Keratinocyte (primary cell): ENCODE measurements around the gene XRN2. TPM values are rescaled to one million over a fixed set of nuclear protein-coding genes. Genes with fewer than 3 reads are reported as not detected.

Experiments
- DNase-seq: peaks from one replicate; pipeline ENCODE4 v3.0.0-alpha.2; 2011; ENCODE audit warnings: low read depth, missing footprints, low spot score
- FAIRE-seq: peaks from 2 replicates; lab custom pipeline; 2011; peaks lifted over from hg19 to GRCh38; lab: Jason Lieb, UNC
- H2AFZ ChIP-seq: 2 replicates; pipeline ENCODE4 v1.6.0; 2012; ENCODE audit warnings: low read length, control low read depth, inconsistent platforms; ENCODE audit not compliant: control insufficient read depth
- H3K27ac ChIP-seq: 2 replicates; pipeline ENCODE4 v1.5.1; 2011; ENCODE audit warnings: low read length; ENCODE audit not compliant: control insufficient read depth, insufficient read depth
- H3K27me3 ChIP-seq: 3 replicates; pipeline ENCODE4 v1.6.0; 2011; ENCODE audit warnings: low read length; ENCODE audit not compliant: control insufficient read depth, insufficient read depth; ENCODE audit errors: extremely low read depth
- H3K36me3 ChIP-seq, 2 experiments: 2 replicates in 1 of 2; 3 replicates in 1 of 2; pipeline ENCODE4 v1.5.1; 2011; ENCODE audit warnings: low read length in 2 of 2, mild to moderate bottlenecking in 1 of 2; ENCODE audit not compliant: control insufficient read depth in 2 of 2, insufficient read depth in 2 of 2; ENCODE audit errors: extremely low read depth in 1 of 2
- H3K4me1 ChIP-seq: 3 replicates; pipeline ENCODE4 v1.5.1; 2011; ENCODE audit warnings: low read length; ENCODE audit not compliant: control insufficient read depth, insufficient read depth; ENCODE audit errors: extremely low read depth
- H3K4me2 ChIP-seq: 3 replicates; pipeline ENCODE4 v1.6.0; 2011; ENCODE audit warnings: low read depth, low read length; ENCODE audit not compliant: control insufficient read depth, insufficient read depth; ENCODE audit errors: extremely low read depth
- H3K4me3 ChIP-seq, 3 experiments: fragments of 200-600 bp in 1 of 3; sonication (generic) in 1 of 3; 2 replicates in 2 of 3; 3 replicates in 1 of 3; pipeline ENCODE4 v1.5.1; 2011 to 2016; ENCODE audit warnings: low read length in 3 of 3, mild to moderate bottlenecking in 3 of 3, control low read depth in 2 of 3, inconsistent platforms in 1 of 3, low read depth in 1 of 3, mixed read lengths in 1 of 3, mixed run types in 1 of 3, moderate library complexity in 1 of 3; ENCODE audit not compliant: control insufficient read depth in 2 of 3, insufficient read depth in 2 of 3; ENCODE audit errors: extremely low read depth in 1 of 3
- H3K79me2 ChIP-seq: 2 replicates; pipeline ENCODE4 v1.6.0; 2012; ENCODE audit warnings: low read length; ENCODE audit not compliant: control insufficient read depth, insufficient read depth
- H3K9ac ChIP-seq: 3 replicates; pipeline ENCODE4 v1.6.0; 2011; ENCODE audit warnings: low read length; ENCODE audit not compliant: control insufficient read depth, insufficient read depth; ENCODE audit errors: extremely low read depth
- H3K9me1 ChIP-seq: 3 replicates; pipeline ENCODE4 v1.6.0; 2011; ENCODE audit warnings: low read length; ENCODE audit not compliant: control insufficient read depth, insufficient read depth; ENCODE audit errors: extremely low read depth
- H3K9me3 ChIP-seq: 2 replicates; pipeline ENCODE4 v1.5.1; 2012; ENCODE audit warnings: low read depth, low read length; ENCODE audit not compliant: control insufficient read depth
- H4K20me1 ChIP-seq: 3 replicates; pipeline ENCODE4 v1.6.0; 2011; ENCODE audit warnings: low read length; ENCODE audit not compliant: control insufficient read depth, insufficient read depth; ENCODE audit errors: extremely low read depth
- CTCF ChIP-seq, 3 experiments: IDR thresholded peaks in 1 of 3; conservative IDR thresholded peaks in 1 of 3; optimal IDR thresholded peaks in 1 of 3; 2 replicates in 2 of 3; 3 replicates in 1 of 3; pipeline versions ENCODE3 to v1.5.1; 2011; ENCODE audit warnings: low read length in 3 of 3, mild to moderate bottlenecking in 3 of 3, moderate library complexity in 2 of 3, control low read depth in 1 of 3, inconsistent platforms in 1 of 3; ENCODE audit not compliant: insufficient read depth in 2 of 3; ENCODE audit errors: extremely low read depth in 1 of 3
- EZH2 ChIP-seq: IDR thresholded peaks from one replicate; pipeline ENCODE4 v1.6.1; 2012; ENCODE audit warnings: inconsistent platforms, mild to moderate bottlenecking, low read length, moderate library complexity
- dilution Hi-C: fragments of 300-500 bp; cut with MboI; formaldehyde crosslinking; loops from one replicate; pipeline ENCODE4 v1.7.0; 2020; ENCODE audit warnings: low sequenced_read_pairs; ENCODE audit not compliant: extremely low pct_ligation_motif_present
- polyA plus RNA-seq, 5 experiments: library from polyadenylated mRNA; depleted of rRNA in 3 of 5; stranded (reverse) in 3 of 5; stranded (forward) in 1 of 5; unstranded in 1 of 5; fragments of >200 nt; gene quantifications; 1 replicate in 1 of 5; 2 replicates in 3 of 5; 3 replicates in 1 of 5; pipeline versions ENCODE4 v1.2.1 to v1.2.3, GENCODE V29; 2011 to 2012; ENCODE audit warnings: missing spikeins in 2 of 5, low read depth in 1 of 5, low replicate concordance in 1 of 5

The XRN2 gene
- polyA plus RNA-seq, 1 donor (not counting 4 experiments of a cell fraction or from before 2014, with no cell fraction given) = 85.8 TPM

DNA sequence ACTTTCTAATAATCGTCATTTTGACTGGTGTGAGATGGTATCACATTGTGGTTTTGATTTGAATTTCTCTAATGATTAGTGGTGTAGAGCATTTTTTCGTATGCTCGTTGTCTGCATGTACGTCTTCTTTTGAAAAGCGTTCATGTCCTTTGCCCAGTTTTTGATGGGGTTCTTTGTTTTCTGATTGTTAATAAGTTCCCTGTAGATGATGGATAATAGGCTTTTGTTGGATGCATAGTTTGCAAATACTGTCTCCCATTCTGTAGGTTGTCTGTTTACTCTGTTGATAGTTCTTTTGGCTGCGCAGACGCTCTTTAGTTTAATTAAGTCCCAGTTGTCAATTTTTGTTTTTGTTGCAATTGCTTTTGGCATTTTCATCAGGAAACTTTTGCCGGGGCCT, 32.3 kb upstream of the XRN2 start:
- H3K9me3 ChIP-seq = peaks cover 2% of the 10 kb centered on the region
- no peak overlapping the region for H3K4me2 ChIP-seq
- no peaks in the 10 kb centered on the region for H3K79me2 ChIP-seq
- TF ChIP-seq CTCF (optimal IDR thresholded peaks at IDR 0.05 in 1 of 3, IDR thresholded peaks at IDR 0.05 in 1 of 3, conservative IDR thresholded peaks at IDR 0.05 in 1 of 3; ENCODE audit: extremely low read depth in 1 of 3, insufficient read depth in 2 of 3, low read length in 3 of 3) (no peak), EZH2 (no peak)
- no peaks in the 10 kb centered on the region for H4K20me1 ChIP-seq
- FAIRE-seq = no peak
- H3K4me3 ChIP-seq = no peak overlapping the region
- no peak overlapping the region for H3K9ac ChIP-seq
- no peak overlapping the region for H3K27ac ChIP-seq
- H3K9me1 ChIP-seq = no peaks in the 10 kb centered on the region
- DNase-seq = no peak
- peaks cover 3% of the 10 kb centered on the region for H3K27me3 ChIP-seq
- no peaks in the 10 kb centered on the region for H3K36me3 ChIP-seq
- dilution Hi-C loops = no loop called here
- no peaks in the 10 kb centered on the region for H3K4me1 ChIP-seq
- H2AFZ ChIP-seq = no peak overlapping the region

DNA sequence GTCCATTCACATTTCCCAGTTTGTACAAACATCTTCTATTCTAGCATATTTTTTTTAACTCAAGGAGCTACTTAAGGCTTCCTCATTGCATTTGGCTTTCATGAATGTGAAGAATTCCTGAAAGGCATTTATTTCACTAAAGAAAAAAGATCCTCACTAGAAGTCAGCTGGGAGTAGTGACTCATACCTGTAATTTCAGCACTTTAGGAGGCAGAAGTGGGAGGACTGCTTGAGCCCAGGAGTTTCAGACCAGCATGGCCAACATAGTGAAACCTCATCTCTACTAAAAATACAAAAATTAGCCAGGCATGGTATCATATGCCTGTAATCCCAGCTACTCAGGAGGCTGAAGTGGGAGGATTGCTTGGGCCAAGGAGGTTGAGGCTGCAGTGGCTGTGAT, 30.9 kb upstream of the XRN2 start:
- Histone ChIP-seq H3K79me2 (no peaks in the 10 kb centered on the region), H3K27me3 (no peaks in the 10 kb centered on the region), H3K9me1 (no peaks in the 10 kb centered on the region), H3K9me3 (no peaks in the 10 kb centered on the region), H3K4me1 (no peaks in the 10 kb centered on the region), H2AFZ (no peak overlapping the region), H3K36me3 (no peaks in the 10 kb centered on the region), H3K4me2 (no peak overlapping the region), H3K27ac (no peak overlapping the region), H4K20me1 (no peaks in the 10 kb centered on the region), H3K4me3 (no peak overlapping the region), H3K9ac (no peak overlapping the region)
- dilution Hi-C loops = no loop called here
- no peak for FAIRE-seq
- no peak for DNase-seq
- TF ChIP-seq EZH2 (no peak), CTCF (optimal IDR thresholded peaks at IDR 0.05 in 1 of 3, IDR thresholded peaks at IDR 0.05 in 1 of 3, conservative IDR thresholded peaks at IDR 0.05 in 1 of 3; ENCODE audit: extremely low read depth in 1 of 3, insufficient read depth in 2 of 3, low read length in 3 of 3) (no peak)
